ENCODE measurements around the gene FGGY.

Gene FGGY

GRCh38 chr1:59477286-59477685 lies 180.4 kb downstream of the FGGY start:
- Histone ChIP-seq H3K27me3 (ENCODE audit: insufficient read depth, poor library complexity, severe bottlenecking) (no peaks in the 10 kb centered on the region), H3K4me1 (ENCODE audit: insufficient read depth, poor library complexity, severe bottlenecking) (peaks cover 7% of the 10 kb centered on the region), H3K36me3 (ENCODE audit: low read depth) (no peaks in the 10 kb centered on the region), H3K4me3 (ENCODE audit: severe bottlenecking) (no peak overlapping the region), H3K27ac (ENCODE audit: poor library complexity, severe bottlenecking) (no peak overlapping the region), H3K9me3 (ENCODE audit: severe bottlenecking) (no peaks in the 10 kb centered on the region)
- DNase-seq (ENCODE audit: low spot score) (no peak), ATAC-seq (ENCODE audit: low read depth) (peak; percentile 92)
- TF ChIP-seq, protein P1, sequence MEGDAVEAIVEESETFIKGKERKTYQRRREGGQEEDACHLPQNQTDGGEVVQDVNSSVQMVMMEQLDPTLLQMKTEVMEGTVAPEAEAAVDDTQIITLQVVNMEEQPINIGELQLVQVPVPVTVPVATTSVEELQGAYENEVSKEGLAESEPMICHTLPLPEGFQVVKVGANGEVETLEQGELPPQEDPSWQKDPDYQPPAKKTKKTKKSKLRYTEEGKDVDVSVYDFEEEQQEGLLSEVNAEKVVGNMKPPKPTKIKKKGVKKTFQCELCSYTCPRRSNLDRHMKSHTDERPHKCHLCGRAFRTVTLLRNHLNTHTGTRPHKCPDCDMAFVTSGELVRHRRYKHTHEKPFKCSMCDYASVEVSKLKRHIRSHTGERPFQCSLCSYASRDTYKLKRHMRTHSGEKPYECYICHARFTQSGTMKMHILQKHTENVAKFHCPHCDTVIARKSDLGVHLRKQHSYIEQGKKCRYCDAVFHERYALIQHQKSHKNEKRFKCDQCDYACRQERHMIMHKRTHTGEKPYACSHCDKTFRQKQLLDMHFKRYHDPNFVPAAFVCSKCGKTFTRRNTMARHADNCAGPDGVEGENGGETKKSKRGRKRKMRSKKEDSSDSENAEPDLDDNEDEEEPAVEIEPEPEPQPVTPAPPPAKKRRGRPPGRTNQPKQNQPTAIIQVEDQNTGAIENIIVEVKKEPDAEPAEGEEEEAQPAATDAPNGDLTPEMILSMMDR (IDR thresholded peaks at IDR 0.05; ENCODE audit: poor library complexity, severe bottlenecking): no peak

- Histone ChIP-seq H3K27me3 (ENCODE audit: insufficient read depth, poor library complexity, severe bottlenecking) (no peaks in the 10 kb centered on the region), H3K36me3 (ENCODE audit: low read depth) (no peaks in the 10 kb centered on the region), H3K27ac (ENCODE audit: poor library complexity, severe bottlenecking) (no peak overlapping the region), H3K4me3 (ENCODE audit: severe bottlenecking) (no peak overlapping the region), H3K4me1 (ENCODE audit: insufficient read depth, poor library complexity, severe bottlenecking) (peaks cover 7% of the 10 kb centered on the region), H3K9me3 (ENCODE audit: severe bottlenecking) (no peaks in the 10 kb centered on the region)
- DNase-seq (ENCODE audit: low spot score): no peak
- TF ChIP-seq, protein P1 (IDR thresholded peaks at IDR 0.05; ENCODE audit: poor library complexity, severe bottlenecking): no peak
- no peak for ATAC-seq (ENCODE audit: low read depth)
These were observed 181.0 kb downstream of the FGGY start for GRCh38 chr1:59477867-59478266.

GRCh38 chr1:59478822-59479221 lies 181.9 kb downstream of the FGGY start:
- Histone ChIP-seq H3K4me1 (ENCODE audit: insufficient read depth, poor library complexity, severe bottlenecking) (peaks cover 13% of the 10 kb centered on the region), H3K36me3 (ENCODE audit: low read depth) (no peaks in the 10 kb centered on the region), H3K4me3 (ENCODE audit: severe bottlenecking) (no peak overlapping the region), H3K9me3 (ENCODE audit: severe bottlenecking) (no peaks in the 10 kb centered on the region), H3K27me3 (ENCODE audit: insufficient read depth, poor library complexity, severe bottlenecking) (no peaks in the 10 kb centered on the region), H3K27ac (ENCODE audit: poor library complexity, severe bottlenecking) (no peak overlapping the region)
- DNase-seq (ENCODE audit: low spot score): no peak
- TF ChIP-seq, protein P1 (IDR thresholded peaks at IDR 0.05; ENCODE audit: poor library complexity, severe bottlenecking): no peak
- no peak for ATAC-seq (ENCODE audit: low read depth)

DNA sequence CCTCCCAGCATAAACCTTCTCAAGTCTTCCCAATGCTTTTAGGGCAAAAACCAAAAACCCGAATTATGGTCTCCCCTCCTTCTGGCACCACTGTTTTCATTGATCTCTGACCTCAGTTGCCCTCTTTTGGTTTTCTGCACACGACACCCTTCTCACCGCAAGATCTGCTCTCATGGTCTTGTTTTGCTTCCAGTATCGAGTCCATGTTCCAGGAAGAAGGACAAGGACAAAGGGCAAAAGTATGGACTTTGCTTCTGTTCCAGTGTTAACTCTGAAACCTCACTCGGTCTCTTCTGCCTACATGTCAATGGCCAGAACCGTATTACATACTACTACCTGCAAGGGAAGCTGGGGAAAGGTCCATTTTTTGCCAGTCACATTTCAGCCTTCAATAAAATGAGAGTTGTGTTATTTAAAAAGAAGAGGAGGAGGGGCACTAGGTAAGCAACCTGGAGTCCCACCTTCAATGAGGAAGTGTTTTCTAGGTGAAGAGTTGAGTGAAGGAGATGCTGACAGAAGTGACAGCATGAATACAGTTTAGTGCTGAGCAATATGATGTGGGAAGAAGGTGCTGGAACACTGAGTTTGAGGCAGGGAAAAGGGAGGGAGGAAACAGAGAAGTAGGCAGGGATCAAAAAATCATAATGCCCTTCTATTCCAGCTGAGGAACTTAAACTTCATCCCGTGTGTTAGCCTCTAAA lies 183.4 kb downstream of the FGGY start:
- Histone ChIP-seq H3K27ac (ENCODE audit: poor library complexity, severe bottlenecking) (no peak overlapping the region), H3K4me1 (ENCODE audit: insufficient read depth, poor library complexity, severe bottlenecking) (peaks cover 23% of the 10 kb centered on the region), H3K27me3 (ENCODE audit: insufficient read depth, poor library complexity, severe bottlenecking) (no peaks in the 10 kb centered on the region), H3K4me3 (ENCODE audit: severe bottlenecking) (no peak overlapping the region), H3K36me3 (ENCODE audit: low read depth) (0 out of 2 replicates have a peak, but pooled peaks cover 3% of the 10 kb centered on the region), H3K9me3 (ENCODE audit: severe bottlenecking) (no peaks in the 10 kb centered on the region)
- TF ChIP-seq, protein P1 (IDR thresholded peaks at IDR 0.05; ENCODE audit: poor library complexity, severe bottlenecking): no peak
- ATAC-seq (ENCODE audit: low read depth) (no peak), DNase-seq (ENCODE audit: low spot score) (no peak)

- ATAC-seq (ENCODE audit: low read depth) (no peak), DNase-seq (ENCODE audit: low spot score) (no peak)
- Histone ChIP-seq H3K4me3 (ENCODE audit: severe bottlenecking) (no peak overlapping the region), H3K36me3 (ENCODE audit: low read depth) (0 out of 2 replicates have a peak, but pooled peaks cover 3% of the 10 kb centered on the region), H3K9me3 (ENCODE audit: severe bottlenecking) (no peaks in the 10 kb centered on the region), H3K27me3 (ENCODE audit: insufficient read depth, poor library complexity, severe bottlenecking) (no peaks in the 10 kb centered on the region), H3K4me1 (ENCODE audit: insufficient read depth, poor library complexity, severe bottlenecking) (peaks cover 24% of the 10 kb centered on the region), H3K27ac (ENCODE audit: poor library complexity, severe bottlenecking) (no peak overlapping the region)
- TF ChIP-seq, protein P1 (IDR thresholded peaks at IDR 0.05; ENCODE audit: poor library complexity, severe bottlenecking): no peak
These were observed 185.1 kb downstream of the FGGY start for GRCh38 chr1:59481881-59482505.
